ENCODE results near the gene MAP2K5.

The MAP2K5 gene

DNA sequence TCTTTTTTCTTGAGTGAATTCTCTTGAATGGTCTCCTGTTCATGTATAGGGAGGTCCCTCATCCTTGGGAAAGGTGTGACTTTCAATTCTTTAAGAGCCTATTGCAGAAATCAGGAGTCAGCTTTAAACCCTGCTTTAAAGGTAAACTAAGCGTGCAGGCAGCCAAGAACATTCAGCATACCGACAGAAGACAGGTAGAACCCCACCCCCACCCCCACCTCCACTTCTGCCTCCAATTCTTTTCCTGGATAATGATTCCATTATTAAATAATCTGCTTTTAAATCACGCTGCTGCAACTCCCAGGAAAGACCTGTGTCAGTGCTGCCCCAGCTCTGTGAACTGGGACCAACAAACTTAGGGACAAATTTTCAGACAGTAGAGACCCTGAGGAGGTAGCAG is 233.5 kb downstream of the MAP2K5 start:
- TF ChIP-seq ZFX (IDR thresholded peaks at IDR 0.05; ENCODE audit: borderline replicate concordance): no peak
- TF ChIP-seq, protein P1, sequence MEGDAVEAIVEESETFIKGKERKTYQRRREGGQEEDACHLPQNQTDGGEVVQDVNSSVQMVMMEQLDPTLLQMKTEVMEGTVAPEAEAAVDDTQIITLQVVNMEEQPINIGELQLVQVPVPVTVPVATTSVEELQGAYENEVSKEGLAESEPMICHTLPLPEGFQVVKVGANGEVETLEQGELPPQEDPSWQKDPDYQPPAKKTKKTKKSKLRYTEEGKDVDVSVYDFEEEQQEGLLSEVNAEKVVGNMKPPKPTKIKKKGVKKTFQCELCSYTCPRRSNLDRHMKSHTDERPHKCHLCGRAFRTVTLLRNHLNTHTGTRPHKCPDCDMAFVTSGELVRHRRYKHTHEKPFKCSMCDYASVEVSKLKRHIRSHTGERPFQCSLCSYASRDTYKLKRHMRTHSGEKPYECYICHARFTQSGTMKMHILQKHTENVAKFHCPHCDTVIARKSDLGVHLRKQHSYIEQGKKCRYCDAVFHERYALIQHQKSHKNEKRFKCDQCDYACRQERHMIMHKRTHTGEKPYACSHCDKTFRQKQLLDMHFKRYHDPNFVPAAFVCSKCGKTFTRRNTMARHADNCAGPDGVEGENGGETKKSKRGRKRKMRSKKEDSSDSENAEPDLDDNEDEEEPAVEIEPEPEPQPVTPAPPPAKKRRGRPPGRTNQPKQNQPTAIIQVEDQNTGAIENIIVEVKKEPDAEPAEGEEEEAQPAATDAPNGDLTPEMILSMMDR (IDR thresholded peaks at IDR 0.05): no peak
- no peak overlapping the region for H3K27ac ChIP-seq

DNA sequence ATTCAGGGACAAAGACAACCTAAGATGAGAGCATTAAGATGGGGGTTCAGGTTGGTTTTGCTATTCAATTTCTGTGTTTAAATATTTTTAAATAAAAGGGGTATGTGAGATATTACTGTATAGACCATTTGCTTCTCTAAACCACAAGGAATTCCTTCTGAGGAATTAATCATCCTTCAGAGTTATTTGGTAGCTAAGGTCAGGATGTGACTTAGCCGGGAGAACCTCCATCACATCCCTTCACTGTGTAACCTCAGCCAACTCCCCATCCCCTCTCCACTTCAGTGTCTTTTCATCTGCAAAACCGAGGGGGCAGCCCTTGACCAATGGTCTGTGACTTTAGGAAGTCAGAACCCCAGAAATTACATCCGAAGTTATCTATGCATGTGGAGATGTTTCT is 234.1 kb downstream of the MAP2K5 start:
- no peak overlapping the region for H3K27ac ChIP-seq
- TF ChIP-seq, protein P1 (IDR thresholded peaks at IDR 0.05): no peak
- TF ChIP-seq ZFX (IDR thresholded peaks at IDR 0.05; ENCODE audit: borderline replicate concordance): no peak

DNA sequence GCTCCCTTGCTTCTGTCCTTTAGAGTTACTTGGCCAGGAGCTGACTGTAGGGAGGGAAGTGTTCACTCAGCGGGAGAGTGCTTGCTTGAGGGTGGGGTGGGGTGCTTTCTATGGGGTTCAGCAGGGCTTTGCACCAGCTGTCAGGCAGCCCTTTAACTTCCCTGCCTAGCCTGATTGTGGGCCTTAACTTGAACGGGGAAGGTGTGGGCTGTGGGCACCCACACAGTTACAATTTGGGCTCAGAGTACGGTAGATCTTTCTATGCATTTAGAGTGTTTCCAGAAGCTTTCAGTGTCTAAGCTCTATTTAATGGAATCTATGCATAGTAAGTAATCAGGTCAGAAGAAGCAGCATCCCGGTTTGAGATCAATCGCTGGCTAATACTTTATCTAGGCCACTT is 234.6 kb downstream of the MAP2K5 start:
- no peak for TF ChIP-seq ZFX (IDR thresholded peaks at IDR 0.05; ENCODE audit: borderline replicate concordance)
- TF ChIP-seq, protein P1 (IDR thresholded peaks at IDR 0.05): no peak
- H3K27ac ChIP-seq: no peak overlapping the region

DNA sequence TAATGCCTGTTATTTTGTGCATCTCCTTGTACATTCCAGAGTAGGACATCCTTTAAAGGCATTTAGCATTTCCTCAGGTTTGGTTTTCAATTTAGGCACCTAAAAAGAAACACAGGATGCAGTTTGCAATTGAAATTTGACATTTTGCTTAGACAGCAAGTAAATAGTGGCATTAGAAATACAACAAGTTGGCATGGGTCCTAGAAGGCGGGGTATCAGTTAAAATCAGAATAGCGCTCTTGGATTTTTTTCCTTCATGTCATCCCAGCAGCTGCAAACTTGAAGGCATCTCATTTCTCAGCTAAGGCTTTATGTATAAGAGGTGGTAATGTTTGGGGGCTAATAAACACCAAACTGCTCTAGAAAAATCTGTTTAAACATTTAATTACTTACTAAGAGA is 235.3 kb downstream of the MAP2K5 start:
- TF ChIP-seq ZFX (IDR thresholded peaks at IDR 0.05; ENCODE audit: borderline replicate concordance): no peak
- TF ChIP-seq, protein P1 (IDR thresholded peaks at IDR 0.05): no peak
- no peak overlapping the region for H3K27ac ChIP-seq

DNA sequence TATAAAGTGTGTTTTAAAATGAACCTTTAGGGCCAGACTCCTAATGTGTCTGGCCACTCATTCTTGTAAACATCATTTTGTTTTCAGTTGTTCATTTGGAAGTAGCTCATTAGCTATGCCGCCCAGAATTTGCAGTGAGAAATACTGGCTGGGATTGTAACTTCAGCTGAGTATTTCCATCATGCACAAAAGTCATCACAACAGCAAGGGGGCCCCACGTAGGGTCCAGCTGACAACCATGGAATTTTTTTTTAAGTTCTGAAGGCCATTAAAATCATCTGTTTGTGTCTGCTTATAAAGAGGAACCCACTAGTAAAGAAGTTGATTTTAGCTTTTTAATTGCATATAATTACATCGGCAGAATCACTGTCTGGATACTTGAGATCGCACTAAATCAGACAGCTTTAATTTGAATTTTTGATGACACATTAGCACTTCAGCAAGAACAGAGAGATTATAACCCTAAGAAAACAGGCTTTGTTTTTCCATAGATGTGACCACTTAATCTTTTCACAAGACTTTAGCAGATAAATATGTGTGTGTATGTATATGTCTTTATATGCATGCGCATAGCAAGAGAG is 236.6 kb downstream of the MAP2K5 start:
- TF ChIP-seq, protein P1 (IDR thresholded peaks at IDR 0.05): no peak
- TF ChIP-seq ZFX (IDR thresholded peaks at IDR 0.05; ENCODE audit: borderline replicate concordance): no peak
- H3K27ac ChIP-seq: no peak overlapping the region

DNA sequence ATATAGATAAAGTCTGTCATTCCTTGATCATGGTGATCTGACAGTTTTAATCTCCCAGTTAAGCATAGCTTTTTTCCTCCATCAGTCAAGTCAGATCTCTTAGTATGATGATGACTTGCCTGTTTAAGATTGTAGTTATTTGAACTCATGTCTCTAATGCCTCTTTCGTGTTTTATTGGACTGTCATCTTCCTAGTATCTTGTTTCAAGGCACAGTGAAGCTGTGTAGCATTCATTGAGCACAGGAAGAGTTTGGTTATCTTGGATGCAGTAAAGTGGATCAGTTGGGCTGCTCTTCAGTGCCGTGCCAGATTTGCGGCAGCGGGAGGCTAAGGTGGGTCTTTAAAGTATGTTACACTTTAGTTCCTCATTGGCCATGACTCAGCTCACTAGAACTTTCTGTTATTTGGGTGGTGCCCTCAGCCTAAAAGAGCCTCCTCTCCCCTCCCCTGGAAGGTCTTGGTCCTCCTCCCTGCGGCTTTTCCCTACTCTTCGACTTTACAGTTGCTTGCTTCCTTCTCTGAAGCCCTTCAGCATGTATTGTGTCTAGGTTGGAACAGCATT is 237.1 kb downstream of the MAP2K5 start:
- no peak for TF ChIP-seq ZFX (IDR thresholded peaks at IDR 0.05; ENCODE audit: borderline replicate concordance)
- TF ChIP-seq, protein P1 (IDR thresholded peaks at IDR 0.05): no peak
- no peak overlapping the region for H3K27ac ChIP-seq

DNA sequence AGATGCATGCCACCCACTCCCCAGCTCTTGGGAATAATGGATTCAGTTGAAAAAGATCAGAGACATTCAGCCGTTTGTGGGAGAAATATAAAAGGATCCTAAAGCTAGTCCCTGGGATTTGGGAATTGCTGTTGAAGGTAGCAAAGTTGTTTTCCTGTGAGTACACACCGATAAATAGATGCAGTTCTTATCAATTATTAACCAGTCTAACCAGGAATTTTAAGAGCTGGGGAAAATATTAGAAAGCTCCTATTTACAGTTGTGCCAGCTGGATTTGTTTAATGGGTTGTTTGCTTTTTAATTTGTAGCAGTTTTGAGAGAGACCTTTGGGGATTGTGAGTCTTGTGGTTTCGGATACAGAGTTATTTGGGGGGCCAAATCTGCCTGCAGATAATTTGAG is 238.6 kb downstream of the MAP2K5 start:
- no peak overlapping the region for H3K27ac ChIP-seq
- no peak for TF ChIP-seq ZFX (IDR thresholded peaks at IDR 0.05; ENCODE audit: borderline replicate concordance)
- TF ChIP-seq, protein P1 (IDR thresholded peaks at IDR 0.05): no peak
